HG03025 (cell line): ENCODE results near the gene DCANP1.

Experiments used
- ATAC-seq: cut with Tn5 transposase; IDR thresholded peaks from one replicate; pipeline ENCODE4 v1.9.1; 2021; ENCODE audit warnings: mild to moderate bottlenecking, moderate library complexity; ENCODE audit not compliant: unreplicated experiment, low FRiP score

DCANP1 gene

GRCh38 chr5:135481387-135481786, 34.2 kb upstream of the DCANP1 start:
- no peak for ATAC-seq

- no peak for ATAC-seq
These were observed 33.4 kb upstream of the DCANP1 start for GRCh38 chr5:135480511-135480910.

- ATAC-seq, result no peak
These were observed 31.8 kb upstream of the DCANP1 start for GRCh38 chr5:135478938-135479337.

GRCh38 chr5:135477613-135478066, 30.5 kb upstream of the DCANP1 start:
- ATAC-seq, result no peak

GRCh38 chr5:135476615-135477581, 29.8 kb upstream of the DCANP1 start:
- no peak for ATAC-seq

- ATAC-seq, result no peak
These were observed 27.0 kb upstream of the DCANP1 start for GRCh38 chr5:135473956-135474670.

- ATAC-seq, result no peak
These were observed 25.0 kb upstream of the DCANP1 start for GRCh38 chr5:135472141-135472540.

GRCh38 chr5:135471726-135472125, 24.6 kb upstream of the DCANP1 start:
- ATAC-seq, result no peak

- ATAC-seq, result no peak
These were observed 22.8 kb upstream of the DCANP1 start for GRCh38 chr5:135469911-135470310.

- ATAC-seq, result no peak
These were observed 21.4 kb upstream of the DCANP1 start for GRCh38 chr5:135468541-135468940.

- no peak for ATAC-seq
These were observed 20.8 kb upstream of the DCANP1 start for GRCh38 chr5:135467871-135468485.

- ATAC-seq, result no peak
These were observed 20.0 kb upstream of the DCANP1 start for GRCh38 chr5:135467051-135467625.

GRCh38 chr5:135466178-135467050, 19.3 kb upstream of the DCANP1 start:
- no peak for ATAC-seq

- no peak for ATAC-seq
These were observed 18.4 kb upstream of the DCANP1 start for GRCh38 chr5:135465391-135466122.

- peak; percentile 37 for ATAC-seq
These were observed 15.2 kb upstream of the DCANP1 start for GRCh38 chr5:135462304-135462703.

- ATAC-seq, result no peak
These were observed 14.5 kb upstream of the DCANP1 start for GRCh38 chr5:135461481-135462151.

GRCh38 chr5:135460246-135461033, 13.3 kb upstream of the DCANP1 start:
- no peak for ATAC-seq

- no peak for ATAC-seq
These were observed 11.8 kb upstream of the DCANP1 start for GRCh38 chr5:135458921-135459331.
